Left ventricle myocardium inferior (tissue), 1 donor: ENCODE results near the gene MAPK4. TPM values are rescaled to one million over a fixed set of nuclear protein-coding genes. Genes with fewer than 3 reads are reported as not detected.

Experiments used
- DNase-seq: peaks from one replicate; pipeline ENCODE4 v3.0.0-alpha.2; 2020
- H3K27ac ChIP-seq: fragments of 200-600 bp; replicated peaks from 2 replicates; pipeline ENCODE4 v1.8.0; 2021
- H3K27me3 ChIP-seq: fragments of 200-600 bp; 2 replicates; pipeline ENCODE4 v1.8.0; 2021; ENCODE audit warnings: low read depth
- H3K36me3 ChIP-seq: fragments of 200-600 bp; 2 replicates; pipeline ENCODE4 v1.8.0; 2021
- H3K4me1 ChIP-seq: fragments of 200-600 bp; 2 replicates; pipeline ENCODE4 v1.8.0; 2021
- H3K4me3 ChIP-seq: fragments of 200-600 bp; 2 replicates; pipeline ENCODE4 v1.8.0; 2021; ENCODE audit warnings: mild to moderate bottlenecking, moderate library complexity
- H3K9me3 ChIP-seq: fragments of 200-600 bp; replicated peaks from 2 replicates; pipeline ENCODE4 v1.8.0; 2021
- CTCF ChIP-seq: fragments of 200-600 bp; IDR thresholded peaks from 2 replicates; pipeline ENCODE4 v1.8.0; 2021; ENCODE audit warnings: antibody characterized with exemption, mild to moderate bottlenecking, borderline replicate concordance
- intact Hi-C: fragments of 100-400 bp; cut with micrococcal nuclease; formaldehyde crosslinking; loops from one replicate; pipeline ENCODE4 v1.11.0; 2022
- total RNA-seq: library from RNA; stranded (reverse); fragmentation: NEBNext Ultra II Directional; extraction: Animal tissue kit (Norgen Biotek cat#: 25700); gene quantifications from one replicate; pipeline ENCODE4 v1.2.1, GENCODE V29; 2021
- donor health status: DM: no; HTN: yes; CAD: no; lungs with severe emphysema.

The MAPK4 gene
- total RNA-seq, 1 donor from 2014 or later = 21.7 TPM

GRCh38 chr18:50638884-50639420, 79.1 kb downstream of the MAPK4 start:
- no peak for TF ChIP-seq CTCF
- no peaks in the 10 kb centered on the region for H3K27me3 ChIP-seq
- intact Hi-C loops = no loop called here
- H3K27ac ChIP-seq = no peak overlapping the region
- no peaks in the 10 kb centered on the region for H3K36me3 ChIP-seq
- DNase-seq = no peak
- no peak overlapping the region for H3K4me3 ChIP-seq
- H3K9me3 ChIP-seq = no peaks in the 10 kb centered on the region
- H3K4me1 ChIP-seq = peaks cover 44% of the 10 kb centered on the region

GRCh38 chr18:50639711-50640110, 79.8 kb downstream of the MAPK4 start:
- intact Hi-C loops = no loop called here
- Histone ChIP-seq H3K27me3 (no peaks in the 10 kb centered on the region), H3K36me3 (no peaks in the 10 kb centered on the region), H3K4me1 (peaks cover 44% of the 10 kb centered on the region), H3K9me3 (no peaks in the 10 kb centered on the region), H3K4me3 (no peak overlapping the region), H3K27ac (no peak overlapping the region)
- DNase-seq = no peak
- TF ChIP-seq CTCF = no peak

GRCh38 chr18:50642439-50642838, 82.6 kb downstream of the MAPK4 start:
- intact Hi-C loops = no loop called here

GRCh38 chr18:50644146-50644545, 84.3 kb downstream of the MAPK4 start:
- Histone ChIP-seq H3K27me3 (no peaks in the 10 kb centered on the region), H3K4me1 (peaks cover 11% of the 10 kb centered on the region), H3K9me3 (no peaks in the 10 kb centered on the region), H3K27ac (no peak overlapping the region), H3K4me3 (no peak overlapping the region), H3K36me3 (no peaks in the 10 kb centered on the region)
- intact Hi-C loops = no loop called here
- DNase-seq = no peak
- TF ChIP-seq CTCF = no peak

More at GRCh38 chr18:50642439-50642838, 82.6 kb downstream of the MAPK4 start:
- Histone ChIP-seq H3K27ac (no peak overlapping the region), H3K9me3 (no peaks in the 10 kb centered on the region), H3K4me1 (peaks cover 27% of the 10 kb centered on the region), H3K36me3 (no peaks in the 10 kb centered on the region), H3K27me3 (no peaks in the 10 kb centered on the region), H3K4me3 (no peak overlapping the region)
- no peak for TF ChIP-seq CTCF
- DNase-seq = no peak

- H3K36me3 ChIP-seq = no peaks in the 10 kb centered on the region
Observed at GRCh38 chr18:50644807-50645206, 84.9 kb downstream of the MAPK4 start.

More at GRCh38 chr18:50644807-50645206, 84.9 kb downstream of the MAPK4 start:
- Histone ChIP-seq H3K27ac (no peak overlapping the region), H3K4me1 (peaks cover 13% of the 10 kb centered on the region), H3K9me3 (no peaks in the 10 kb centered on the region), H3K4me3 (no peak overlapping the region), H3K27me3 (no peaks in the 10 kb centered on the region)
- TF ChIP-seq CTCF = peak; percentile 37
- no peak for DNase-seq
- intact Hi-C loops = no loop called here
